Glutamatergic neuron (in vitro differentiated cells): ENCODE results near the gene CYP27C1. TPM values are rescaled to one million over a fixed set of nuclear protein-coding genes. Genes with fewer than 3 reads are reported as not detected.
"Not testable (repeated sequence)": the region's sequence is repeated elsewhere in the genome, so short reads cannot be mapped to it uniquely, and the experiment has no call there.

Source experiments
- DNase-seq: peaks from one replicate; pipeline ENCODE4 v3.0.0; 2022
- H3K27ac Mint-ChIP-seq: one replicate; pipeline ENCODE4 v1.8.0; 2020; ENCODE audit warnings: mild to moderate bottlenecking, mixed read lengths, inconsistent platforms; ENCODE audit not compliant: unreplicated experiment
- H3K27me3 Mint-ChIP-seq: one replicate; pipeline ENCODE4 v1.8.0; 2020; ENCODE audit warnings: mild to moderate bottlenecking, moderate library complexity, mixed read lengths, inconsistent platforms; ENCODE audit not compliant: unreplicated experiment
- H3K36me3 Mint-ChIP-seq: one replicate; pipeline ENCODE4 v1.8.0; 2020; ENCODE audit warnings: mild to moderate bottlenecking, mixed read lengths, inconsistent platforms; ENCODE audit not compliant: unreplicated experiment
- H3K4me1 Mint-ChIP-seq: one replicate; pipeline ENCODE4 v1.8.0; 2020; ENCODE audit warnings: mild to moderate bottlenecking, low read depth, mixed read lengths, inconsistent platforms; ENCODE audit not compliant: unreplicated experiment
- H3K4me3 Mint-ChIP-seq: one replicate; pipeline ENCODE4 v1.8.0; 2020; ENCODE audit warnings: mild to moderate bottlenecking, mixed read lengths, inconsistent platforms; ENCODE audit not compliant: unreplicated experiment
- H3K9me3 Mint-ChIP-seq: one replicate; pipeline ENCODE4 v1.8.0; 2020; ENCODE audit warnings: mild to moderate bottlenecking, moderate library complexity, mixed read lengths, inconsistent platforms; ENCODE audit not compliant: unreplicated experiment
- CTCF ChIP-seq: fragments of 200-600 bp; sonication (generic); IDR thresholded peaks from one replicate; pipeline ENCODE4 v1.5.0; 2021; ENCODE audit not compliant: partially characterized antibody, unreplicated experiment
- total RNA-seq: library from RNA; stranded (reverse); fragmentation: NEBNext Ultra II Directional; extraction: Animal tissue kit (Norgen Biotek cat#: 25700); gene quantifications from one replicate; pipeline ENCODE4 v1.2.1, GENCODE V29; 2021; ENCODE audit not compliant: unreplicated experiment

The CYP27C1 gene
- total RNA-seq, 1 donor from 2014 or later = 4.3 TPM

- no peak overlapping the region for H3K27ac Mint-ChIP-seq
- no peak for DNase-seq
- H3K9me3 Mint-ChIP-seq = peaks cover 9% of the 10 kb centered on the region
- peak overlapping the region; percentile 86 for H3K4me3 Mint-ChIP-seq
- no peak for TF ChIP-seq CTCF
- H3K27me3 Mint-ChIP-seq = peaks cover 12% of the 10 kb centered on the region
- H3K4me1 Mint-ChIP-seq = peaks cover 2% of the 10 kb centered on the region
- no peaks in the 10 kb centered on the region for H3K36me3 Mint-ChIP-seq
These were observed 2.4 kb downstream of the CYP27C1 start for GRCh38 chr2:127217470-127218325.

- Mint-ChIP-seq H3K4me3 (no peak overlapping the region), H3K27ac (no peak overlapping the region), H3K36me3 (no peaks in the 10 kb centered on the region), H3K27me3 (peaks cover 12% of the 10 kb centered on the region), H3K9me3 (peaks cover 9% of the 10 kb centered on the region), H3K4me1 (peaks cover 2% of the 10 kb centered on the region)
- TF ChIP-seq CTCF = no peak
- no peak for DNase-seq
These were observed 3.5 kb downstream of the CYP27C1 start for GRCh38 chr2:127216593-127216992.

- H3K4me1 Mint-ChIP-seq = peaks cover 2% of the 10 kb centered on the region
- no peak overlapping the region for H3K27ac Mint-ChIP-seq
- H3K4me3 Mint-ChIP-seq = no peak overlapping the region
- no peaks in the 10 kb centered on the region for H3K36me3 Mint-ChIP-seq
- peaks cover 9% of the 10 kb centered on the region for H3K9me3 Mint-ChIP-seq
- TF ChIP-seq CTCF = no peak
- no peak for DNase-seq
- peaks cover 12% of the 10 kb centered on the region for H3K27me3 Mint-ChIP-seq
These were observed 4.0 kb downstream of the CYP27C1 start for GRCh38 chr2:127216095-127216494.

GRCh38 chr2:127214201-127214600 lies 5.9 kb downstream of the CYP27C1 start:
- DNase-seq, H3K27me3 Mint-ChIP-seq, H3K36me3 Mint-ChIP-seq, H3K4me3 Mint-ChIP-seq, H3K27ac Mint-ChIP-seq, H3K9me3 Mint-ChIP-seq, H3K4me1 Mint-ChIP-seq: not testable (repeated sequence)

- DNase-seq = peak; percentile 74
- Mint-ChIP-seq H3K4me3 (no peak overlapping the region), H3K9me3 (peaks cover 17% of the 10 kb centered on the region), H3K27ac (no peak overlapping the region), H3K27me3 (peaks cover 8% of the 10 kb centered on the region), H3K36me3 (no peaks in the 10 kb centered on the region), H3K4me1 (peaks cover 18% of the 10 kb centered on the region)
- no peak for TF ChIP-seq CTCF
These were observed 11.8 kb downstream of the CYP27C1 start for GRCh38 chr2:127208313-127208712.
